ENCODE results near the gene PCDHGB7.

Gene PCDHGB7

DNA sequence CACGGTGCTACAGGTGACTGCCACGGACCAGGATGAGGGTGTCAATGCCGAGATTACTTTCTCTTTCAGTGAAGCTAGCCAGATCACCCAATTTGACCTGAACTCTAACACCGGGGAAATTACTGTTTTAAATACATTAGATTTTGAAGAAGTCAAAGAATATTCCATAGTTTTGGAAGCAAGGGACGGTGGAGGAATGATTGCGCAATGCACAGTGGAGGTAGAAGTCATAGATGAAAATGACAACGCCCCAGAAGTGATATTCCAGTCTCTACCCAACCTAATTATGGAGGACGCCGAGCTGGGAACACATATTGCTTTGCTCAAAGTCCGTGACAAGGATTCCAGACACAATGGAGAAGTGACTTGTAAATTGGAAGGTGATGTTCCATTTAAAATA is 28.8 kb upstream of the PCDHGB7 start:
- Histone ChIP-seq H3K4me1 (ENCODE audit: insufficient read depth, low read length, severe bottlenecking) (no peaks in the 10 kb centered on the region), H3K27ac (ENCODE audit: low read depth, low read length, poor library complexity, severe bottlenecking) (no peak overlapping the region), H3K36me3 (ENCODE audit: insufficient read depth, low read length) (no peaks in the 10 kb centered on the region), H3K27me3 (ENCODE audit: insufficient read depth, low read length) (no peaks in the 10 kb centered on the region), H3K9me3 (ENCODE audit: low read length) (peaks cover 8% of the 10 kb centered on the region), H3K4me2 (ENCODE audit: low read length) (no peak overlapping the region), H2AFZ (ENCODE audit: low read length) (no peak overlapping the region), H3K9ac (ENCODE audit: low read length) (no peak overlapping the region), H4K20me1 (ENCODE audit: insufficient read depth, low read length) (no peaks in the 10 kb centered on the region), H3F3A (ENCODE audit: insufficient read depth, low read length) (no peaks in the 10 kb centered on the region), H3K79me2 (ENCODE audit: insufficient read depth, low read length) (no peaks in the 10 kb centered on the region), H3K9me2 (ENCODE audit: low read depth, low read length) (no peaks in the 10 kb centered on the region), H3K4me3 (ENCODE audit: low read depth, low read length, poor library complexity, severe bottlenecking) (no peak overlapping the region)
- TF ChIP-seq, protein P1, sequence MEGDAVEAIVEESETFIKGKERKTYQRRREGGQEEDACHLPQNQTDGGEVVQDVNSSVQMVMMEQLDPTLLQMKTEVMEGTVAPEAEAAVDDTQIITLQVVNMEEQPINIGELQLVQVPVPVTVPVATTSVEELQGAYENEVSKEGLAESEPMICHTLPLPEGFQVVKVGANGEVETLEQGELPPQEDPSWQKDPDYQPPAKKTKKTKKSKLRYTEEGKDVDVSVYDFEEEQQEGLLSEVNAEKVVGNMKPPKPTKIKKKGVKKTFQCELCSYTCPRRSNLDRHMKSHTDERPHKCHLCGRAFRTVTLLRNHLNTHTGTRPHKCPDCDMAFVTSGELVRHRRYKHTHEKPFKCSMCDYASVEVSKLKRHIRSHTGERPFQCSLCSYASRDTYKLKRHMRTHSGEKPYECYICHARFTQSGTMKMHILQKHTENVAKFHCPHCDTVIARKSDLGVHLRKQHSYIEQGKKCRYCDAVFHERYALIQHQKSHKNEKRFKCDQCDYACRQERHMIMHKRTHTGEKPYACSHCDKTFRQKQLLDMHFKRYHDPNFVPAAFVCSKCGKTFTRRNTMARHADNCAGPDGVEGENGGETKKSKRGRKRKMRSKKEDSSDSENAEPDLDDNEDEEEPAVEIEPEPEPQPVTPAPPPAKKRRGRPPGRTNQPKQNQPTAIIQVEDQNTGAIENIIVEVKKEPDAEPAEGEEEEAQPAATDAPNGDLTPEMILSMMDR (IDR thresholded peaks at IDR 0.05; ENCODE audit: low read length), result no peak
- TF ChIP-seq EZH2 (IDR thresholded peaks at IDR 0.05; ENCODE audit: borderline replicate concordance, low read length), result no peak

DNA sequence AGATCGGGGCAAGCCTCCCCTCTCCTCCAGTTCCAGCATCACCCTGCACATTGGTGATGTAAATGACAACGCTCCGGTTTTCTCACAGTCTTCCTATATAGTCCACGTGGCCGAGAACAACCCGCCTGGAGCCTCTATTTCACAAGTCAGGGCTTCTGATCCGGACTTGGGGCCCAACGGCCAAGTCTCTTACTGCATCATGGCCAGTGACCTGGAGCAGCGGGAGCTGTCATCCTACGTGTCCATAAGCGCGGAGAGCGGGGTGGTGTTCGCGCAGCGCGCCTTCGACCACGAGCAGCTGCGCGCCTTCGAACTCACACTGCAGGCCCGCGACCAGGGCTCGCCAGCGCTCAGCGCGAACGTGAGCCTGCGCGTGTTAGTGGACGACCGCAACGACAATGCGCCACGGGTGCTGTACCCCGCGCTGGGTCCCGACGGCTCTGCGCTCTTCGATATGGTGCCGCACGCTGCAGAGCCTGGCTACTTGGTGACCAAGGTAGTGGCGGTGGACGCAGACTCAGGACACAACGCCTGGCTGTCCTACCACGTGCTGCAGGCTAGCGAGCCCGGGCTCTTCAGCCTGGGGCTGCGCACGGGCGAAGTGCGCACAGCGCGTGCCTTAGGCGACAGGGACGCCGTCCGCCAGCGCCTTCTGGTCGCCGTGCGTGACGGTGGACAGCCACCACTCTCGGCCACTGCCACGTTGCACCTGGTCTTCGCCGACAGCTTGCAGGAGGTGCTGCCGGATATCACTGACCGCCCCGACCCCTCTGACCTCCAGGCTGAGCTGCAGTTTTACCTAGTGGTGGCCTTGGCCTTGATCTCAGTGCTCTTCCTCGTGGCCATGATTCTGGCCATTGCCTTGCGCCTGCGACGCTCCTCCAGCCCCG is 28.1 kb upstream of the PCDHGB7 start:
- Histone ChIP-seq H3K9ac (ENCODE audit: low read length) (no peak overlapping the region), H4K20me1 (ENCODE audit: insufficient read depth, low read length) (no peaks in the 10 kb centered on the region), H3K9me3 (ENCODE audit: low read length) (peaks cover 8% of the 10 kb centered on the region), H3K36me3 (ENCODE audit: insufficient read depth, low read length) (no peaks in the 10 kb centered on the region), H3K27ac (ENCODE audit: low read depth, low read length, poor library complexity, severe bottlenecking) (no peak overlapping the region), H3K4me3 (ENCODE audit: low read depth, low read length, poor library complexity, severe bottlenecking) (no peak overlapping the region), H3K79me2 (ENCODE audit: insufficient read depth, low read length) (no peaks in the 10 kb centered on the region), H3K9me2 (ENCODE audit: low read depth, low read length) (no peaks in the 10 kb centered on the region), H3K4me2 (ENCODE audit: low read length) (no peak overlapping the region), H3K27me3 (ENCODE audit: insufficient read depth, low read length) (no peaks in the 10 kb centered on the region), H3K4me1 (ENCODE audit: insufficient read depth, low read length, severe bottlenecking) (no peaks in the 10 kb centered on the region), H2AFZ (ENCODE audit: low read length) (no peak overlapping the region), H3F3A (ENCODE audit: insufficient read depth, low read length) (no peaks in the 10 kb centered on the region)
- TF ChIP-seq EZH2 (IDR thresholded peaks at IDR 0.05; ENCODE audit: borderline replicate concordance, low read length), result no peak
- TF ChIP-seq, protein P1 (IDR thresholded peaks at IDR 0.05; ENCODE audit: low read length), result no peak

DNA sequence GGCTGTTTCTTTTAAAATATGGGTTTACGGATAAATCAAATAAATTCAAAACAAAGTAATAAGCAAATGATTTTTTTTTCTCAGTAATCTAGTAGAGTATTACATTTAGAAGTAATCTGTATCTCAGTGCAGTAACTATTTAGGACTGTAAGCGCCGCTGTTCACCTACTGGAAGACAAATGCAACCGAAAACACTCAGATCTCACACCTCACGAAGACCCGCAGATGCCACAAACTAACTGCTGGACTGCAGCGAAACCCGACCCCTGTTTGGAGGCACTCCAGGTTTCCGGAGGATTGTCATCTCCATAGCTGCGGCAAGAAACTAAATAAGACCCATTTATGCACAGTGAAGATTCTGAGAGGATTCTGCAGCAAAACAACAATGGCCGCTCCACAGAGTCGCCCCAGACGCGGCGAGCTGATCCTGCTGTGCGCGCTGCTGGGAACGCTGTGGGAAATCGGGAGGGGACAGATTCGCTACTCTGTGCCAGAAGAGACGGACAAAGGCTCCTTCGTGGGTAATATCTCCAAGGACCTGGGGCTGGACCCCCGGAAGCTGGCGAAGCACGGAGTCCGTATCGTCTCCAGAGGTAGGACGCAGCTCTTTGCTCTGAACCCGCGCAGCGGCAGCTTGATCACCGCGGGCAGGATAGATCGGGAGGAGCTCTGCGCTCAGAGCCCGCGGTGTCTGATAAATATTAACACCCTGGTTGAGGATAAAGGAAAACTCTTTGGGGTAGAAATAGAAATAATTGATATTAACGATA is 24.9 kb upstream of the PCDHGB7 start, which contains the start of gene PCDHGA8:
PCDHGA8 (plus strand) TSS at position 205 of the 770 bp plus-strand sequence; CDS start at position 386, 181 bp downstream.
- Histone ChIP-seq H3K9ac (ENCODE audit: low read length) (no peak within 1 kb of the TSS), H2AFZ (ENCODE audit: low read length) (no peak within 1 kb of the TSS), H3K27me3 (ENCODE audit: insufficient read depth, low read length) (no peaks in the 10 kb centered on the region), H3K9me2 (ENCODE audit: low read depth, low read length) (no peaks in the 10 kb centered on the region), H3K79me2 (ENCODE audit: insufficient read depth, low read length) (no peaks in the 10 kb centered on the region), H3K27ac (ENCODE audit: low read depth, low read length, poor library complexity, severe bottlenecking) (no peak within 1 kb of the TSS), H3F3A (ENCODE audit: insufficient read depth, low read length) (no peaks in the 10 kb centered on the region), H3K4me1 (ENCODE audit: insufficient read depth, low read length, severe bottlenecking) (no peaks in the 10 kb centered on the region), H4K20me1 (ENCODE audit: insufficient read depth, low read length) (no peaks in the 10 kb centered on the region), H3K4me2 (ENCODE audit: low read length) (no peak within 1 kb of the TSS), H3K36me3 (ENCODE audit: insufficient read depth, low read length) (no peaks in the 10 kb centered on the region), H3K9me3 (ENCODE audit: low read length) (peaks cover 6% of the 10 kb centered on the region; the same call in 1 of the 2 replicates), H3K4me3 (ENCODE audit: low read depth, low read length, poor library complexity, severe bottlenecking) (no peak within 1 kb of the TSS)
- TF ChIP-seq, protein P1 (IDR thresholded peaks at IDR 0.05; ENCODE audit: low read length), result no peak
- TF ChIP-seq EZH2 (IDR thresholded peaks at IDR 0.05; ENCODE audit: borderline replicate concordance, low read length), result no peak

Data from OCI-LY1 (cell line).